Sigmoid colon (tissue), 4 donors: Measurements from ENCODE around the gene OTUD3.

Experiments used
- CTCF ChIP-seq, 4 experiments: fragments of 450-650 bp in 3 of 4; fragments of 200-600 bp in 1 of 4; IDR thresholded peaks; one replicate each; pipeline ENCODE4 v1.5.1; 2016 to 2019; ENCODE audit warnings: antibody characterized with exemption in 4 of 4, mild to moderate bottlenecking in 3 of 4, moderate library complexity in 2 of 4
- EP300 ChIP-seq, 4 donors: sonication (generic); formaldehyde crosslinking; IDR thresholded peaks; one replicate each; pipeline ENCODE4 v1.6.1; 2017; ENCODE audit warnings: antibody characterized with exemption in 4 of 4
- POLR2AphosphoS5 ChIP-seq, 4 donors: sonication (generic); formaldehyde crosslinking; IDR thresholded peaks; one replicate each; pipeline ENCODE4 v1.6.1; 2017; ENCODE audit warnings: antibody characterized with exemption in 4 of 4

GRCh38 chr1:19888112-19888511 is 5.9 kb downstream of the OTUD3 start:
- TF ChIP-seq CTCF (IDR thresholded peaks at IDR 0.05): no peak
- no peak for TF ChIP-seq POLR2AphosphoS5 (IDR thresholded peaks at IDR 0.05)
- no peak for TF ChIP-seq EP300 (IDR thresholded peaks at IDR 0.05)
